Progenitor cell of endocrine pancreas (in vitro differentiated cells): ENCODE results near the gene USP15. TPM values are rescaled to one million over a fixed set of nuclear protein-coding genes. Genes with fewer than 3 reads are reported as not detected.
A peak's percentile ranks its signal among the peaks of the same experiment; 100 is the strongest.

Experiments used
- DNase-seq: peaks from one replicate; pipeline ENCODE4 v3.0.0; 2021; ENCODE audit warnings: low spot score; ENCODE audit not compliant: unreplicated experiment
- H3K27ac Mint-ChIP-seq: 2 replicates; pipeline ENCODE4 v1.8.0; 2021; ENCODE audit warnings: mild to moderate bottlenecking, moderate library complexity, mixed read lengths
- H3K27me3 Mint-ChIP-seq: 2 replicates; pipeline ENCODE4 v1.8.0; 2021; ENCODE audit warnings: mixed read lengths
- H3K36me3 Mint-ChIP-seq: 2 replicates; pipeline ENCODE4 v1.8.0; 2022; ENCODE audit warnings: mixed read lengths; ENCODE audit not compliant: insufficient read depth
- H3K4me1 Mint-ChIP-seq: 2 replicates; pipeline ENCODE4 v1.8.0; 2021; ENCODE audit warnings: low read depth, mixed read lengths
- H3K4me3 Mint-ChIP-seq: 2 replicates; pipeline ENCODE4 v1.8.0; 2021; ENCODE audit warnings: low read depth, mild to moderate bottlenecking, moderate library complexity, mixed read lengths
- H3K9me3 Mint-ChIP-seq: 2 replicates; pipeline ENCODE4 v1.8.0; 2021; ENCODE audit warnings: low read depth, mixed read lengths
- total RNA-seq: library from RNA; stranded (reverse); gene quantifications from 2 replicates; pipeline ENCODE4 v1.2.1, GENCODE V29; 2021
- TF ChIP-seq, protein P1 (sequence below): fragments of 200-600 bp; sonication (generic); IDR thresholded peaks from one replicate; pipeline ENCODE4 v1.5.0; 2021; ENCODE audit warnings: antibody characterized with exemption, mild to moderate bottlenecking; ENCODE audit not compliant: unreplicated experiment

The USP15 gene
- total RNA-seq, 1 donor from 2014 or later: 43.3 TPM

DNA sequence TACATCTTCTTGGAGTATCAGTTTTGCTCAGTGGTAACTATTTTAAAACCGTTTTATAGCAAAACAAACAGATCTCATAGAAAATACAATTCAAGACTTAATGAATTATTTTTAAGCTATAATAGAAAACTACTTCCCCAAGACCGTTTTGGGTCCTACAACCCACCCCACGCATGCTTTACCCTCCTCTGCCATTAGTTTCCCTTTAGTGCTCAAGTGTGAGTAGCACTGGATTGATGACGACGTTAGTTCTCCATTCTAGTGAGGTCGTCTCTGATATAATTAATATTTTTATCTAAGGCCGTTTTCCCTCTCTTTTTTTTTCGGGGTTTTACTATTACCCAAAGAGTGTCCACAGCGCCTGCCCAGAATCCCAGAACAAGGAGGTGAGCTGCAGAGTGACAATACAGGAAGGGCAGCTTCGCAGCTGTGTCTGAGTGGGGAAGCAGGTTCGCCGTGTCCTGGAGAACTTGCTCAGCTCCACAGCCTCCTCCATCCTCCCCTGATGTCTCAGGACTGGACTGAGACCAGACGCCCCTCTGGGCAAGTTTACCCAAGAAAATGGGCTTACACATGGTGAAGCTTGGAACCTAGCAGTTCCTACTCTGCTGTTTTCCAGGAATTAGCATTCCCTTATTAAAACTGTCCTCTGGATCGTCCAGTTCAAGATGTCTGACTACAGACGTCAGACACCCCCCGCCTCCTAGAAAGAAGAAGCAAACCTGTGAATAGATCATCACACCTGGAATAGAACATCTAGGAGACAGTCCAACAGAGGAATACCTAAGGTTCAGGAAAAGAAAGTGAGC is 174.5 kb downstream of the USP15 start:
- peaks cover 64% of the 10 kb centered on the region for H3K27me3 Mint-ChIP-seq
- peak overlapping the region; percentile 78 for H3K4me3 Mint-ChIP-seq
- DNase-seq: no peak
- no peaks in the 10 kb centered on the region for H3K36me3 Mint-ChIP-seq
- H3K27ac Mint-ChIP-seq: no peak overlapping the region
- TF ChIP-seq, protein P1, sequence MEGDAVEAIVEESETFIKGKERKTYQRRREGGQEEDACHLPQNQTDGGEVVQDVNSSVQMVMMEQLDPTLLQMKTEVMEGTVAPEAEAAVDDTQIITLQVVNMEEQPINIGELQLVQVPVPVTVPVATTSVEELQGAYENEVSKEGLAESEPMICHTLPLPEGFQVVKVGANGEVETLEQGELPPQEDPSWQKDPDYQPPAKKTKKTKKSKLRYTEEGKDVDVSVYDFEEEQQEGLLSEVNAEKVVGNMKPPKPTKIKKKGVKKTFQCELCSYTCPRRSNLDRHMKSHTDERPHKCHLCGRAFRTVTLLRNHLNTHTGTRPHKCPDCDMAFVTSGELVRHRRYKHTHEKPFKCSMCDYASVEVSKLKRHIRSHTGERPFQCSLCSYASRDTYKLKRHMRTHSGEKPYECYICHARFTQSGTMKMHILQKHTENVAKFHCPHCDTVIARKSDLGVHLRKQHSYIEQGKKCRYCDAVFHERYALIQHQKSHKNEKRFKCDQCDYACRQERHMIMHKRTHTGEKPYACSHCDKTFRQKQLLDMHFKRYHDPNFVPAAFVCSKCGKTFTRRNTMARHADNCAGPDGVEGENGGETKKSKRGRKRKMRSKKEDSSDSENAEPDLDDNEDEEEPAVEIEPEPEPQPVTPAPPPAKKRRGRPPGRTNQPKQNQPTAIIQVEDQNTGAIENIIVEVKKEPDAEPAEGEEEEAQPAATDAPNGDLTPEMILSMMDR: no peak
- peaks cover 3% of the 10 kb centered on the region for H3K4me1 Mint-ChIP-seq
- no peaks in the 10 kb centered on the region for H3K9me3 Mint-ChIP-seq

DNA sequence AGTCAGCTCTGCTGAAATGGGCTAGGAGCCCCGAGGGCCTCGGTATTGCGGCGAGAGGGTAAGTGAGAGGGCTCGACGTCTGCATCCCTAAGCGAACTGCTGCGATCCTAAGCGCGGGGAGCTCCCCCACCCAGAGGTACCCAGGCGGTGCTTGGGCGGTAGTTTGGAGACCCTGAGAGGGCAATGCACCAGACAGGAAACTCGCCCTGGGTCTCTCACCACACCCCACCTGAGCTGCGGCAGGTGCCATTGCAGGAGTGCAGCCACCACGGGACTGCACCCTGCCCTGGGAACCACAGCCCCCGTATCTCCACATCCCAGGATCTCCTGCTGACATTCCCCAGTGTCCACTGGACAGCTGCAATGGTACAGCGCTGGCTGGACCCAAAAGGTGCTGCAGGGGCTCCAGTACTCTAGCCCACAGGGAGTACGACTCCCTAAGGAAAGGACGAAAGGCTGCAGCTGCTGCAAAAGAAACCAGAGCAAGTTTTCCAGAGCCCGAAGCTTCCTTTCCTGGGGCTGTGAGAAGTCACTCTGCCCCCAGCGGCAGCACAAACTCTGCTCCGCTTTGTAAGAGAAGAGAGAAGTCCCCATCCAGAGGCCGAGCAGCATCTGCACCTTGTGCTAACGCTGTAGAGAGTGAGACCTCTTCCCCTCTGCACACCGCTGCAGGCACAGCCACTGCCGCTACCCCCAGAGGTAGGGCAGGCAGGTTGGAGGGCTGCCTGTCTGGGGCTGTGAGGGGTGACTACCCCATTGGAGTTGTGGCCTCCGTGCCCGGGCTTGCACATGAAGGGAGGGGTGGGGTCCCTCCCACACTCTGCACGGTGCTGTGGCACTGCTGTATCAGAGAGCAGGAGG is 175.3 kb downstream of the USP15 start:
- no peaks in the 10 kb centered on the region for H3K36me3 Mint-ChIP-seq
- no peak overlapping the region for H3K27ac Mint-ChIP-seq
- H3K27me3 Mint-ChIP-seq: peaks cover 61% of the 10 kb centered on the region
- TF ChIP-seq, protein P1: peak; percentile 62
- peaks cover 3% of the 10 kb centered on the region for H3K4me1 Mint-ChIP-seq
- peak overlapping the region; percentile 78 for H3K4me3 Mint-ChIP-seq
- H3K9me3 Mint-ChIP-seq: no peaks in the 10 kb centered on the region
- peak; percentile 40 for DNase-seq

DNA sequence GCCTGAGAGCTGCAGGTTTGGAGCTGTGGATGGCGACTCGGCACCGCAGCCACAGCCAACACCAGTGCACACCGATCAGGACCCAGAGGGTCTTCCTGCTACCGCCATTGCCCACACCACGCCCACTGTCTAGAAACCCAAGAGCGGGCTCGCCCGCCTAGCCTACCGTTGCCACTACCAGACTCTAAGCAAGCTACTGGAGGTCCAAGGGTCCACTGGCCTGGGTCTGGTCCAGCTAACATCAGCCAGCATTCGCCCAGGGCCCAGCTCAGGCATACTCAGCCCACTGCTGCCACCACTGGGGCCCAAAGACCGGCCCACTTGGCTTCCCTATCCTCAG is 175.9 kb downstream of the USP15 start:
- DNase-seq: no peak
- no peak overlapping the region for H3K4me3 Mint-ChIP-seq
- H3K9me3 Mint-ChIP-seq: peaks cover 6% of the 10 kb centered on the region
- no peak overlapping the region for H3K27ac Mint-ChIP-seq
- TF ChIP-seq, protein P1: no peak
- peaks cover 3% of the 10 kb centered on the region for H3K4me1 Mint-ChIP-seq
- peaks cover 55% of the 10 kb centered on the region for H3K27me3 Mint-ChIP-seq
- no peaks in the 10 kb centered on the region for H3K36me3 Mint-ChIP-seq

DNA sequence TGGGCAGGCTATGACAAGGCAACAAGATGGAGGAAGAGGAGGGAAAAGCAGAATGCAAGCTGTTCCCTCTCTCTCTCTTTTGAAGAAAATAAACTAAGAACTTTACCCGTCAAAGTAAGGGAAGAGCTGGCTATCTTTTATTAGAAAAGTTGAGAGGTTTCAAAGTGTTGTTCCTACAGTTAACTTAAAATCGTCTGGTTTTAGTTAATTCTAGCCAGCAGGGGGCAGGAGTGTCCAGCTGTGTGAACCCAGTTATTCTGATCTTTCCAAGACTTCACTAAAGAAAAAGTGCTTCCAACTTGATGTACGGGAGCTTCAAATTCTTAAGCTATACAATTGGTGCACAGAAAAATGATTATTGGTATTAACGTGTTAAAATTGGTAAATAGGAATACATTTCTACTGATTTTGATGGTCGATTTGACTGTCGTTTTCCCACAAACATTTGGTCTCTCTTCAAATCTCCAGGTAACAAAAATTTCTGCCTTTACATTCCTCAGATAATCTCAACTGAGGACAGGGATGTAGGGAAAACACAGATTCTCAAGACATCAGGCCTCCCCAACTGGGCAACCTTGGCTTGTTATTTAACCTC is 178.0 kb downstream of the USP15 start:
- Mint-ChIP-seq H3K36me3 (peaks cover 1% of the 10 kb centered on the region), H3K9me3 (peaks cover 24% of the 10 kb centered on the region), H3K27me3 (peaks cover 39% of the 10 kb centered on the region), H3K27ac (no peak overlapping the region), H3K4me3 (no peak overlapping the region), H3K4me1 (peaks cover 3% of the 10 kb centered on the region)
- TF ChIP-seq, protein P1: peak; percentile 75
- DNase-seq: no peak
